K562 (cell line): ENCODE data around the gene ADGRB3. TPM values are rescaled to one million over a fixed set of nuclear protein-coding genes. Genes with fewer than 3 reads are reported as not detected.

ENCODE experiments used
- ATAC-seq: fragments of 200-7000 bp; cut with Tn5 transposase; 3 replicates; pipeline ENCODE4 v1.9.1; 2020; ENCODE audit warnings: moderate library complexity
- BruUV-seq: library from RNA; stranded (reverse); fragments of 400-500 nt; replicated peaks from 2 replicates; lab custom pipeline; 2021; lab: Mats Ljungman, UMichigan
- CTCF ChIA-PET: fragments of 300-600 bp; formaldehyde crosslinking; extraction: SDS; loops from one replicate; lab custom pipeline; 2021; ENCODE audit warnings: low intra/inter-chr PET ratio; lab: Yijun Ruan, JAX
- POLR2A ChIA-PET: fragments of 300-600, 350-650 bp; sonication (Branson Sonifier 250); formaldehyde crosslinking; extraction: SDS; loops from one replicate; lab custom pipeline; 2021; ENCODE audit warnings: antibody characterized with exemption, inconsistent platforms; lab: Yijun Ruan, JAX
- DNase-seq, 4 experiments: peaks; one replicate each; pipeline versions ENCODE4 v3.0.0 to v3.0.0-alpha.2; 2011 to 2018; ENCODE audit warnings: low spot score in 3 of 4, mixed read lengths in 3 of 4; ENCODE audit errors: extremely low read depth in 1 of 4
- FAIRE-seq: peaks from 2 replicates; lab custom pipeline; 2011; peaks lifted over from hg19 to GRCh38; lab: Jason Lieb, UNC
- H2AFZ ChIP-seq: 2 replicates; pipeline ENCODE4 v1.6.0; 2011; ENCODE audit warnings: low read depth, low read length, control low read depth, inconsistent platforms
- H3K27ac ChIP-seq: fragments of 200-600 bp; 3 replicates; pipeline ENCODE4 v1.8.0; 2011; ENCODE audit warnings: low read depth, mild to moderate bottlenecking, control low read depth, inconsistent platforms, low read length, moderate library complexity, mixed read lengths; ENCODE audit errors: extremely low read depth
- H3K27me3 ChIP-seq, 2 experiments: fragments of 300-600 bp in 1 of 2; 2 replicates in 1 of 2; 3 replicates in 1 of 2; pipeline versions ENCODE4 v1.6.0 to v1.8.0; 2011; ENCODE audit warnings: inconsistent platforms in 2 of 2, low read length in 2 of 2, mild to moderate bottlenecking in 1 of 2, mixed read lengths in 1 of 2, moderate library complexity in 1 of 2; ENCODE audit not compliant: control insufficient read depth in 2 of 2, insufficient read depth in 2 of 2
- H3K36me3 ChIP-seq: fragments of 300-600 bp; 3 replicates; pipeline ENCODE4 v1.8.0; 2011; ENCODE audit warnings: mild to moderate bottlenecking, low read length, inconsistent platforms; ENCODE audit not compliant: control insufficient read depth, insufficient read depth
- H3K4me1 ChIP-seq, 2 experiments: fragments of 200-600 bp in 1 of 2; replicated peaks in 1 of 2; 2 replicates in 1 of 2; 3 replicates in 1 of 2; pipeline versions ENCODE4 v1.5.1 to v1.8.0; 2011; ENCODE audit warnings: inconsistent platforms in 2 of 2, low read length in 2 of 2, mild to moderate bottlenecking in 1 of 2, mixed read lengths in 1 of 2, moderate library complexity in 1 of 2; ENCODE audit not compliant: control insufficient read depth in 2 of 2, insufficient read depth in 2 of 2
- H3K4me2 ChIP-seq: 2 replicates; pipeline ENCODE4 v1.6.1; 2011; ENCODE audit warnings: low read length, control low read depth, inconsistent platforms, mixed read lengths; ENCODE audit not compliant: insufficient read depth
- H3K4me3 ChIP-seq: fragments of 200-600 bp; sonication (generic), shearing (Covaris generic); 2 replicates; pipeline ENCODE4 v1.5.1; 2016; ENCODE audit warnings: control low read depth, inconsistent platforms
- H3K79me2 ChIP-seq: fragments of 200-600 bp; 3 replicates; pipeline ENCODE4 v1.8.0; 2011; ENCODE audit warnings: low read length, inconsistent platforms; ENCODE audit not compliant: control insufficient read depth, insufficient read depth
- H3K9ac ChIP-seq, 2 experiments: 2 replicates each; pipeline versions ENCODE4 v1.6.0 to v1.6.1; 2011; ENCODE audit warnings: low read depth in 2 of 2, low read length in 2 of 2, control low read depth in 1 of 2, inconsistent platforms in 1 of 2, mild to moderate bottlenecking in 1 of 2, mixed read lengths in 1 of 2; ENCODE audit not compliant: insufficient read depth in 1 of 2
- H3K9me1 ChIP-seq: one replicate; pipeline ENCODE4 v1.6.0; 2011; ENCODE audit warnings: inconsistent platforms, mild to moderate bottlenecking, low read length, moderate library complexity; ENCODE audit not compliant: control insufficient read depth, insufficient read depth
- H3K9me3 ChIP-seq: replicated peaks from 2 replicates; pipeline ENCODE4 v1.5.1; 2011; ENCODE audit warnings: low read depth, low read length, inconsistent platforms; ENCODE audit not compliant: control insufficient read depth, insufficient read depth
- H4K20me1 ChIP-seq: replicated peaks from 2 replicates; pipeline ENCODE4 v1.6.1; 2011; ENCODE audit warnings: low read length, inconsistent platforms, mixed read lengths; ENCODE audit not compliant: control insufficient read depth, insufficient read depth
- CXXC5 ChIP-seq: fragments of 250-450 bp; sonication (Bioruptor Pico); IDR thresholded peaks from 2 replicates; pipeline ENCODE4 v1.8.0; 2022; ENCODE audit warnings: inconsistent platforms, mild to moderate bottlenecking, moderate library complexity
- DMBX1 ChIP-seq: fragments of 250-450 bp; sonication (Bioruptor Pico); IDR thresholded peaks from 2 replicates; pipeline ENCODE4 v1.8.0; 2022; ENCODE audit warnings: inconsistent platforms, mild to moderate bottlenecking, moderate library complexity, borderline replicate concordance
- ELF1 ChIP-seq: fragments of 200-800 bp; sonication (Bioruptor generic); IDR thresholded peaks from 2 replicates; pipeline ENCODE4 v1.6.1; 2016; ENCODE audit warnings: missing genetic modification characterization, missing compliant biosample characterization
- EP400 ChIP-seq: fragments of 450-650 bp; IDR thresholded peaks from 2 replicates; pipeline ENCODE4 v1.6.1; 2017; ENCODE audit warnings: antibody characterized with exemption, mild to moderate bottlenecking, moderate library complexity
- ETV1 ChIP-seq: fragments of 450-650 bp; conservative IDR thresholded peaks from 2 replicates; pipeline ENCODE4 v1.6.1; 2016; ENCODE audit warnings: missing genetic modification characterization, control low read depth, low read depth, missing compliant biosample characterization
- FOXA1 ChIP-seq: fragments of 450-650 bp; IDR thresholded peaks from 2 replicates; pipeline ENCODE4 v1.6.1; 2016; ENCODE audit warnings: mild to moderate bottlenecking, borderline replicate concordance
- FOXJ2 ChIP-seq: fragments of 200-800 bp; sonication (Bioruptor generic); IDR thresholded peaks from 2 replicates; pipeline ENCODE4 v1.6.1; 2016; ENCODE audit warnings: missing genetic modification characterization, missing compliant biosample characterization
- HCFC1 ChIP-seq: IDR thresholded peaks from 2 replicates; pipeline ENCODE4 v1.6.1; 2012; ENCODE audit warnings: low read depth, low read length, improper control_type of control experiment
- NBN ChIP-seq: fragments of 450-650 bp; IDR thresholded peaks from 2 replicates; pipeline ENCODE4 v1.6.1; 2016; ENCODE audit warnings: low read depth, mild to moderate bottlenecking
- NFE2L1 ChIP-seq: fragments of 450-650 bp; IDR thresholded peaks from 2 replicates; pipeline ENCODE4 v1.6.1; 2016; ENCODE audit warnings: missing genetic modification characterization, low read depth, mild to moderate bottlenecking, missing compliant biosample characterization, moderate library complexity, borderline replicate concordance
- SNRNP70 ChIP-seq: fragments of 200-400 bp; formaldehyde crosslinking; optimal IDR thresholded peaks from 2 replicates; pipeline ENCODE3; 2017; ENCODE audit warnings: low read depth, low read length
- STAG1 ChIP-seq: sonication (generic); formaldehyde crosslinking; IDR thresholded peaks from 2 replicates; pipeline ENCODE4 v1.5.0; 2020; ENCODE audit warnings: missing genetic modification reagents, borderline replicate concordance
- YBX1 ChIP-seq: fragments of 450-650 bp; IDR thresholded peaks from 2 replicates; pipeline ENCODE4 v1.7.1; 2016; ENCODE audit warnings: mild to moderate bottlenecking
- ZNF354B ChIP-seq: fragments of 250-450 bp; sonication (Bioruptor Pico); IDR thresholded peaks from 2 replicates; pipeline ENCODE4 v1.4.0; 2020
- WGBS: fragments of 100-300 bp; shearing (Covaris generic); methylation state at CpG from one replicate; pipeline ENCODE4 v1.1.6; 2016; ENCODE audit warnings: low coverage, mixed read lengths; ENCODE audit not compliant: insufficient coverage; ENCODE audit errors: missing lambda C conversion rate; 5-methylcytosine and 5-hydroxymethylcytosine counted together
- in situ Hi-C: fragments of 300-500 bp; cut with MboI; formaldehyde crosslinking; loops from 4 replicates; pipeline ENCODE4 v1.15.0; 2018; ENCODE audit warnings: inconsistent platforms, mixed read lengths
- intact Hi-C: fragments of 100-400 bp; cut with micrococcal nuclease; formaldehyde crosslinking; loops from 2 replicates; pipeline ENCODE4 v1.14.2; 2022
- polyA plus RNA-seq, 8 experiments: library from polyadenylated mRNA; depleted of rRNA in 4 of 8; stranded (reverse) in 5 of 8; unstranded in 3 of 8; fragments of >200 nt; fragmentation: Nextera tagmentation in 2 of 8; fragmentation: Illumina TruSeq in 1 of 8; extraction: Ambion mirVana in 2 of 8; extraction: Trizol in 1 of 8; gene quantifications; 2 replicates each; pipeline versions ENCODE4 v1.2.1 to v1.2.3, GENCODE V29; 2011 to 2014; ENCODE audit warnings: inconsistent platforms in 1 of 8, missing spikeins in 1 of 8
- total RNA-seq, 7 experiments: library from RNA; depleted of rRNA in 6 of 7; stranded (reverse); fragments of >200 nt in 6 of 7; fragmentation: Illumina TruSeq in 2 of 7; extraction: Trizol in 2 of 7; gene quantifications; 2 replicates each; pipeline versions ENCODE4 v1.2.1 to v1.2.3, GENCODE V29; 2011 to 2021; ENCODE audit warnings: low replicate concordance in 1 of 7
- TF ChIP-seq, protein P1 (sequence below): sonication (generic); IDR thresholded peaks from 2 replicates; pipeline ENCODE4 v1.6.1; 2016
- TF ChIP-seq, protein P2 (sequence below): sonication (generic); formaldehyde crosslinking; IDR thresholded peaks from 2 replicates; pipeline ENCODE4 v1.8.0; 2022; ENCODE audit warnings: missing genetic modification reagents, mild to moderate bottlenecking, moderate library complexity, borderline replicate concordance

The ADGRB3 gene
- total and polyA plus RNA-seq, 9 of the 15 experiments (the other 6 are each of a cell fraction or from before 2014, with no cell fraction given): 0.90 to 7.8 (median 2.4) TPM

DNA sequence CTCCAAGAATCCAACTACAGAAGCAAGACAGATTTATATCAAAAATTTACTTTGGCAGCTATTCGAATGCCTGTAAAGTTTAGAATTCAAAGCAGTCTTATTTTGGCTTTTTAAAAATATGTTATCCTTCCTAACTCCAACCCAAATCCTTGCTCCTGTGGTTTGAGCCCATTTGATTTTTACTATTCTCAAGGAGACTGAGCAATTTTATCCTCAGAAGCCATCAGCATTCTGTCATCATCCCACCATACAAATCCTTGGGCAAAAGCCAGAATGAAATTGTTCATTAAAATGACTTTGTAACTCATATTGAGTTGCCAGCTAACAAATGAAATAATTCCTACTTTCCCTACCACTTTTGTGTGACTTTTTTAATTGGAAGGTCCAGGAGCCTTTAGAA, 392.8 kb downstream of the ADGRB3 start:
- Histone ChIP-seq H3K9me3 (no peaks in the 10 kb centered on the region), H3K36me3 (no peaks in the 10 kb centered on the region), H3K4me3 (no peak overlapping the region), H3K27me3 (no peaks in the 10 kb centered on the region), H3K4me2 (no peak overlapping the region), H2AFZ (no peak overlapping the region), H3K27ac (no peak overlapping the region), H3K4me1 (no peaks in the 10 kb centered on the region), H3K9ac (no peak overlapping the region), H3K79me2 (no peaks in the 10 kb centered on the region), H3K9me1 (no peaks in the 10 kb centered on the region), H4K20me1 (no peaks in the 10 kb centered on the region)
- no peak for FAIRE-seq
- WGBS: 0% methylated on average over 1 of the region's 1 CpG
- in situ Hi-C loops: no loop called here
- no peak for DNase-seq
- ChIA-PET POLR2A (no interaction called here), CTCF (no interaction called here)
- no peak for TF ChIP-seq EP400
- TF ChIP-seq NFE2L1: no peak
- TF ChIP-seq SNRNP70: no peak
- TF ChIP-seq, protein P1, sequence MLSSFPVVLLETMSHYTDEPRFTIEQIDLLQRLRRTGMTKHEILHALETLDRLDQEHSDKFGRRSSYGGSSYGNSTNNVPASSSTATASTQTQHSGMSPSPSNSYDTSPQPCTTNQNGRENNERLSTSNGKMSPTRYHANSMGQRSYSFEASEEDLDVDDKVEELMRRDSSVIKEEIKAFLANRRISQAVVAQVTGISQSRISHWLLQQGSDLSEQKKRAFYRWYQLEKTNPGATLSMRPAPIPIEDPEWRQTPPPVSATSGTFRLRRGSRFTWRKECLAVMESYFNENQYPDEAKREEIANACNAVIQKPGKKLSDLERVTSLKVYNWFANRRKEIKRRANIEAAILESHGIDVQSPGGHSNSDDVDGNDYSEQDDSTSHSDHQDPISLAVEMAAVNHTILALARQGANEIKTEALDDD: no peak
- TF ChIP-seq DMBX1 (CRISPR knock-in tag): no peak
- no peak for ATAC-seq
- BruUV-seq: no TSS peak
- intact Hi-C loops: no loop called here

DNA sequence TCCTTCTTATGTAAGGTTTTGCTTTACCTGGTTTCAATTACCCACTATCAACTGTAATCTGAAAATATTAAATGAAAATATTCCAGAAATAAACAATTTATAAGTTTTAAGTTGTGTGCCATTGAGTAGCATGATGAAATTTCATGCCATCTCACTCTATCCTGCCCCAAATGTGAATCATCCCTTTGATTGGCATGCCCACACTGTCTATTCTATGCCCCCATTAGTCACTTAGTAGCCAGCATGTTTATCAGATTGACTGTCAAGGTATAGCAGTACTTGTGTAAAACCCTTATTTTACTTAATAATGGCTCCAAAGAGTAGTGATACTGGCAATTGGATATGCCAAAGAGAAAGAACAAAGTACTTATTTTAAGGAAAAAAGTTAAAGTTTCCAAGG, 403.8 kb downstream of the ADGRB3 start:
- Histone ChIP-seq H3K4me3 (no peak overlapping the region), H3K27me3 (no peaks in the 10 kb centered on the region), H3K4me1 (no peaks in the 10 kb centered on the region; a peak in 1 of 5 replicates), H4K20me1 (no peaks in the 10 kb centered on the region), H3K4me2 (no peak overlapping the region), H3K9me1 (no peaks in the 10 kb centered on the region), H3K9ac (no peak overlapping the region), H3K79me2 (no peaks in the 10 kb centered on the region), H3K36me3 (no peaks in the 10 kb centered on the region), H3K9me3 (no peaks in the 10 kb centered on the region), H3K27ac (no peak overlapping the region), H2AFZ (no peak overlapping the region)
- no peak for ATAC-seq
- DNase-seq: no peak
- FAIRE-seq: no peak
- in situ Hi-C loops (no loop called here), intact Hi-C loops (no loop called here)
- TF ChIP-seq ELF1 (tag) (no peak), STAG1 (CRISPR knock-in tag) (no peak), NBN (no peak), CXXC5 (CRISPR knock-in tag) (no peak), YBX1 (no peak), FOXJ2 (tag) (no peak), ETV1 (tag) (no peak), FOXA1 (no peak), ZNF354B (CRISPR knock-in tag) (no peak), HCFC1 (no peak)
- TF ChIP-seq, protein P2, sequence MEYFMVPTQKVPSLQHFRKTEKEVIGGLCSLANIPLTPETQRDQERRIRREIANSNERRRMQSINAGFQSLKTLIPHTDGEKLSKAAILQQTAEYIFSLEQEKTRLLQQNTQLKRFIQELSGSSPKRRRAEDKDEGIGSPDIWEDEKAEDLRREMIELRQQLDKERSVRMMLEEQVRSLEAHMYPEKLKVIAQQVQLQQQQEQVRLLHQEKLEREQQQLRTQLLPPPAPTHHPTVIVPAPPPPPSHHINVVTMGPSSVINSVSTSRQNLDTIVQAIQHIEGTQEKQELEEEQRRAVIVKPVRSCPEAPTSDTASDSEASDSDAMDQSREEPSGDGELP (CRISPR knock-in tag): no peak
- ChIA-PET POLR2A (no interaction called here), CTCF (no interaction called here)
- no TSS peak for BruUV-seq
